Measurements from ENCODE around the gene SHC1. TPM values are rescaled to one million over a fixed set of nuclear protein-coding genes. Genes with fewer than 3 reads are reported as not detected.
"Not testable (repeated sequence)": the region's sequence is repeated elsewhere in the genome, so short reads cannot be mapped to it uniquely, and the experiment has no call there.

Gene SHC1
- total RNA-seq, 3 donors from 2014 or later (not counting 1 experiment from before 2014, with no cell fraction given) = 94.6 to 112 (median 96.8) TPM

- intact Hi-C loops (cut with micrococcal nuclease) = no loop called here
- Mint-ChIP-seq H3K27me3 (ENCODE audit: low read depth in 2 of 2) (no peaks in the 10 kb centered on the region), H3K27ac (no peak overlapping the region), H3K9me3 (no peaks in the 10 kb centered on the region), H3K36me3 (no peaks in the 10 kb centered on the region), H3K4me3 (no peak overlapping the region), H3K4me1 (peaks cover 0 to 6% of the 10 kb centered on the region in 2 donors)
- peaks cover 6% of the 10 kb centered on the region for H3K36me3 ChIP-seq (ENCODE audit: control insufficient read depth, insufficient read depth, low read length)
- no peak for TF ChIP-seq CTCF (IDR thresholded peaks at IDR 0.05)
- H3K27me3 ChIP-seq (ENCODE audit: control insufficient read depth, insufficient read depth, low read length) = no peaks in the 10 kb centered on the region
- no peak for ATAC-seq
- no peaks in the 10 kb centered on the region for H3K9me3 ChIP-seq (ENCODE audit: control insufficient read depth, insufficient read depth, low read length)
- 94% methylated on average over 5 of the region's 6 CpGs for WGBS (ENCODE audit: insufficient coverage)
- no peak for DNase-seq
- H3K4me1 ChIP-seq (ENCODE audit: control insufficient read depth, insufficient read depth, low read length) = peaks cover 16% of the 10 kb centered on the region
- H3K4me3 ChIP-seq (ENCODE audit: low read length) = peak overlapping the region; percentile 8
- H3K27ac ChIP-seq (ENCODE audit: low read length) = peak overlapping the region; percentile 1
Observed at GRCh38 chr1:154982341-154982740, 11.8 kb upstream of the SHC1 start.

- Histone ChIP-seq H3K27ac (ENCODE audit: low read length) (no peak overlapping the region), H3K4me3 (ENCODE audit: low read length) (no peak overlapping the region), H3K4me1 (ENCODE audit: control insufficient read depth, insufficient read depth, low read length) (peaks cover 20% of the 10 kb centered on the region), H3K9me3 (ENCODE audit: control insufficient read depth, insufficient read depth, low read length) (no peaks in the 10 kb centered on the region), H3K27me3 (ENCODE audit: control insufficient read depth, insufficient read depth, low read length) (no peaks in the 10 kb centered on the region), H3K36me3 (ENCODE audit: control insufficient read depth, insufficient read depth, low read length) (no peaks in the 10 kb centered on the region)
- Mint-ChIP-seq H3K27me3 (ENCODE audit: low read depth in 2 of 2) (no peaks in the 10 kb centered on the region), H3K36me3 (no peaks in the 10 kb centered on the region), H3K27ac (no peak overlapping the region), H3K4me3 (no peak overlapping the region), H3K4me1 (no peaks in the 10 kb centered on the region), H3K9me3 (no peaks in the 10 kb centered on the region)
- ATAC-seq = no peak
- intact Hi-C loops (cut with micrococcal nuclease) = no loop called here
- WGBS (ENCODE audit: insufficient coverage) = no CpG with 5 or more reads among the region's 3 CpGs
- TF ChIP-seq CTCF (IDR thresholded peaks at IDR 0.05) = no peak
- DNase-seq = no peak
Observed at GRCh38 chr1:154978360-154978759, 7.8 kb upstream of the SHC1 start.

DNA sequence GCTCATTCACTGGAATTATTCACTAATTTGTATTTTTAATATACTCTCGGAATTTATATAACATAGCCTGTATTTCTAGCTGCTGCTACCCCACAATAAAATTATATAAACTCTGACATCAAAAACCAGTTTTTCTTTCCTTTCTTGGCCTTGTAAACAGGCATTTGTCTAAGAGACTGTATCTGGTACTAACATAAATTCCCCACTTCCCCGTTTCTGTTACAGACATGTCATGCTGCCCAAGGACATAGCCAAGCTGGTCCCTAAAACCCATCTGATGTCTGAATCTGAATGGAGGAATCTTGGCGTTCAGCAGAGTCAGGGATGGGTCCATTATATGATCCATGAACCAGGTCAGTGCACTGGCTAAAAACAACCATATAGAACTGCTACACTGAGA is 7.2 kb upstream of the SHC1 start:
- H3K4me1 Mint-ChIP-seq; H3K27me3 ChIP-seq (ENCODE audit: control insufficient read depth, insufficient read depth, low read length); ATAC-seq; intact Hi-C loops (cut with micrococcal nuclease); H3K36me3 Mint-ChIP-seq; H3K9me3 ChIP-seq (ENCODE audit: control insufficient read depth, insufficient read depth, low read length); H3K27ac Mint-ChIP-seq; H3K36me3 ChIP-seq (ENCODE audit: control insufficient read depth, insufficient read depth, low read length); H3K27me3 Mint-ChIP-seq (ENCODE audit: low read depth in 2 of 2); H3K9me3 Mint-ChIP-seq; H3K4me3 ChIP-seq (ENCODE audit: low read length); DNase-seq; H3K27ac ChIP-seq (ENCODE audit: low read length): not testable (repeated sequence)
- H3K4me1 ChIP-seq (ENCODE audit: control insufficient read depth, insufficient read depth, low read length) = peaks cover 26% of the 10 kb centered on the region
- H3K4me3 Mint-ChIP-seq = peak overlapping the region; percentile 45
- 74% methylated on average over 3 of the region's 3 CpGs for WGBS (ENCODE audit: insufficient coverage)

DNA sequence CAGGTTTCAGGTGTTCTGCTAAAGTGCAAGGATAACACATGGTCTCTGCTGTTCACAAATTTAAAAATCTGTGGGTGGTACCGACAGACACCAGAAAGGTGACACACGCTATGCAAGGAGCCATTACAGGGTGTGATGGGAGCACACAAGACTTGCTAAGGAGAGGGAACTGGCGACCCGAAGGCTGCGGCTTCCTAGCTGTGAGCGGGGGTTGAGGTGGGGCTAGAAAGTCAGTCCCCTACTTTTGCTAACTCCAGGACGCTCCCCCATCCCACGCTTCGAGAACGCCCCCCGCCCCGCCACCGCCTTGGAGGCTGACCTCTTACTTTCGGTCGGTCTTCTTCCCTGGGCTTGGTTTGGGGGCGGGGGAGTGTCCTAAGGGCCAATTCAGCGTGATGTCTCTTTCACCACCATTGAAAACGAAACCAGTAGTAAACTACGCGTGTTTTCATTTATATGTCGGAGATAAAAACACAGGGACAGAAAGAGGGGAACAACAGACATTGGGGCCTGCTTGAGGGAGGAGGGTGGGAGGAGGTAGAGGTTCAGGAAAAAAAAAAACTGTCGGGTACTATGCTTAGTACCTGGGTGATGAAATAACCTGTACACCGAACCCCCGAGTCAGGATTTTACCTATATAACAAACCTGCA is 5.0 kb upstream of the SHC1 start:
- Mint-ChIP-seq H3K9me3 (no peaks in the 10 kb centered on the region), H3K27me3 (ENCODE audit: low read depth in 2 of 2) (no peaks in the 10 kb centered on the region), H3K36me3 (no peaks in the 10 kb centered on the region), H3K4me3 (no peak overlapping the region), H3K27ac (no peak overlapping the region), H3K4me1 (peaks cover 13 to 15% of the 10 kb centered on the region in 2 donors)
- Histone ChIP-seq H3K4me1 (ENCODE audit: control insufficient read depth, insufficient read depth, low read length) (peaks cover 37% of the 10 kb centered on the region), H3K4me3 (ENCODE audit: low read length) (peak overlapping the region; percentile 91), H3K36me3 (ENCODE audit: control insufficient read depth, insufficient read depth, low read length) (no peaks in the 10 kb centered on the region), H3K27ac (ENCODE audit: low read length) (peak overlapping the region; percentile 99), H3K27me3 (ENCODE audit: control insufficient read depth, insufficient read depth, low read length) (no peaks in the 10 kb centered on the region), H3K9me3 (ENCODE audit: control insufficient read depth, insufficient read depth, low read length) (no peaks in the 10 kb centered on the region)
- ATAC-seq = peak in 1 of 3 donors; percentile 6
- intact Hi-C loops (cut with micrococcal nuclease) = loop anchor here (2.0 kb wide), 2 partner anchors 19 to 41 kb away; partner anchors contain the start of gene PBXIP1
- whole genome bisulfite sequencing (ENCODE audit: insufficient coverage) = under 1% methylated on average over 21 of the region's 24 CpGs
- TF ChIP-seq CTCF (IDR thresholded peaks at IDR 0.05) = no peak
- DNase-seq = peak; percentile 53 to 73
